Neural cell (in vitro differentiated cells): Measurements from ENCODE around the gene CARD14. TPM values are rescaled to one million over a fixed set of nuclear protein-coding genes. Genes with fewer than 3 reads are reported as not detected.

Experiments
- H2AFZ ChIP-seq: fragments of 200-600, 300-800 bp; sonication (generic), shearing (Covaris generic); 2 replicates; pipeline ENCODE4 v1.6.0; 2014; ENCODE audit warnings: low read depth, mild to moderate bottlenecking, antibody characterized with exemption, low read length, moderate library complexity
- H3F3A ChIP-seq: fragments of 200-600 bp; shearing (Covaris generic); 2 replicates; pipeline ENCODE4 v1.6.1; 2016; ENCODE audit warnings: mild to moderate bottlenecking, moderate library complexity, mixed read lengths, antibody characterized with exemption, low read length; ENCODE audit not compliant: insufficient read depth, poor library complexity, severe bottlenecking
- H3K27ac ChIP-seq: fragments of 200-600, 300-800 bp; sonication (generic), shearing (Covaris generic); 2 replicates; pipeline ENCODE4 v1.5.1; 2014; ENCODE audit warnings: mild to moderate bottlenecking, low read length, moderate library complexity
- H3K27me3 ChIP-seq: fragments of 300-800, 200-600 bp; sonication (generic), shearing (Covaris generic); 2 replicates; pipeline ENCODE4 v1.6.0; 2014; ENCODE audit warnings: mild to moderate bottlenecking, low read depth, low read length, moderate library complexity; ENCODE audit not compliant: insufficient read depth
- H3K36me3 ChIP-seq: fragments of 300-800, 200-600 bp; sonication (generic), shearing (Covaris generic); 2 replicates; pipeline ENCODE4 v1.5.1; 2014; ENCODE audit warnings: mild to moderate bottlenecking, antibody characterized with exemption, low read length, moderate library complexity; ENCODE audit not compliant: insufficient read depth
- H3K4me2 ChIP-seq: fragments of 300-800, 200-600 bp; sonication (generic), shearing (Covaris generic); 2 replicates; pipeline ENCODE4 v1.6.0; 2014; ENCODE audit warnings: mild to moderate bottlenecking, low read length
- H3K4me3 ChIP-seq: fragments of 300-800, 200-600 bp; sonication (generic), shearing (Covaris generic); 2 replicates; pipeline ENCODE4 v1.5.1; 2014; ENCODE audit warnings: mild to moderate bottlenecking, low read length, moderate library complexity
- H3K79me2 ChIP-seq: fragments of 200-600 bp; shearing (Covaris generic); replicated peaks from 2 replicates; pipeline ENCODE4 v1.6.0; 2014; ENCODE audit warnings: mild to moderate bottlenecking, low read length, moderate library complexity; ENCODE audit not compliant: insufficient read depth
- H3K9ac ChIP-seq: fragments of 300-800, 200-600 bp; sonication (generic), shearing (Covaris generic); 2 replicates; pipeline ENCODE4 v1.6.1; 2016; ENCODE audit warnings: mild to moderate bottlenecking, low read length, mixed read lengths
- H3K9me2 ChIP-seq: fragments of 200-600 bp; shearing (Covaris generic); 2 replicates; pipeline ENCODE4 v1.6.1; 2016; ENCODE audit warnings: mild to moderate bottlenecking, low read length, mixed read lengths; ENCODE audit not compliant: insufficient read depth
- H3K9me3 ChIP-seq: fragments of 200-600, 300-800 bp; sonication (generic), shearing (Covaris generic); 2 replicates; pipeline ENCODE4 v1.6.1; 2016; ENCODE audit warnings: mild to moderate bottlenecking, mixed run types, low read length, moderate library complexity, mixed read lengths
- H4K20me1 ChIP-seq: fragments of 200-600 bp; shearing (Covaris generic); 2 replicates; pipeline ENCODE4 v1.6.1; 2016; ENCODE audit warnings: mild to moderate bottlenecking, mixed run types; ENCODE audit not compliant: insufficient read depth
- CTCF ChIP-seq: fragments of 450-650 bp; IDR thresholded peaks from 2 replicates; pipeline ENCODE4 v1.5.1; 2014; ENCODE audit warnings: antibody characterized with exemption, mild to moderate bottlenecking, moderate library complexity; ENCODE audit not compliant: poor library complexity, severe bottlenecking
- EP300 ChIP-seq: fragments of 450-650 bp; conservative IDR thresholded peaks from 2 replicates; pipeline ENCODE4 v1.6.1; 2014; ENCODE audit warnings: antibody characterized with exemption, mild to moderate bottlenecking, moderate library complexity; ENCODE audit not compliant: poor library complexity, severe bottlenecking
- EZH2 ChIP-seq: fragments of 200-600, 300-800 bp; shearing (Covaris generic), sonication (generic); IDR thresholded peaks from 2 replicates; pipeline ENCODE4 v1.6.1; 2014; ENCODE audit warnings: antibody characterized with exemption, low read length, borderline replicate concordance, mild to moderate bottlenecking; ENCODE audit not compliant: insufficient read depth, poor library complexity, severe bottlenecking
- MXI1 ChIP-seq: fragments of 450-650 bp; conservative IDR thresholded peaks from 2 replicates; pipeline ENCODE4 v1.6.1; 2014; ENCODE audit warnings: antibody characterized with exemption, mild to moderate bottlenecking; ENCODE audit not compliant: poor library complexity, severe bottlenecking
- POLR2AphosphoS5 ChIP-seq: IDR thresholded peaks from 2 replicates; pipeline ENCODE4 v1.6.1; 2012
- RAD21 ChIP-seq: fragments of 450-650 bp; conservative IDR thresholded peaks from 2 replicates; pipeline ENCODE4 v1.6.1; 2014; ENCODE audit warnings: antibody characterized with exemption, mild to moderate bottlenecking, moderate library complexity
- REST ChIP-seq: IDR thresholded peaks from 2 replicates; pipeline ENCODE4 v1.6.1; 2012; ENCODE audit warnings: borderline replicate concordance
- SMC3 ChIP-seq: fragments of 450-650 bp; conservative IDR thresholded peaks from 2 replicates; pipeline ENCODE4 v1.6.1; 2014; ENCODE audit warnings: antibody characterized with exemption, mild to moderate bottlenecking, moderate library complexity; ENCODE audit not compliant: poor library complexity
- TAF1 ChIP-seq: IDR thresholded peaks from 2 replicates; pipeline ENCODE4 v1.6.1; 2012; ENCODE audit warnings: low read depth
- polyA plus RNA-seq: library from polyadenylated mRNA; depleted of rRNA; stranded (reverse); fragments of >200 nt; gene quantifications from 2 replicates; pipeline ENCODE4 v1.2.3, GENCODE V29; 2014

The CARD14 gene
- polyA plus RNA-seq, 1 donor from 2014 or later: 0.12 TPM

- H4K20me1 ChIP-seq: no peaks in the 10 kb centered on the region
- no peaks in the 10 kb centered on the region for H3F3A ChIP-seq
- H3K9ac ChIP-seq: no peak overlapping the region
- H3K9me3 ChIP-seq: no peaks in the 10 kb centered on the region
- no peak overlapping the region for H2AFZ ChIP-seq
- no peaks in the 10 kb centered on the region for H3K9me2 ChIP-seq
- H3K4me3 ChIP-seq: no peak overlapping the region
- no peak overlapping the region for H3K27ac ChIP-seq
- H3K4me2 ChIP-seq: no peak overlapping the region
- no peaks in the 10 kb centered on the region for H3K36me3 ChIP-seq
- TF ChIP-seq MXI1 (no peak), RAD21 (no peak), EP300 (no peak), TAF1 (no peak), CTCF (no peak)
- no peaks in the 10 kb centered on the region for H3K27me3 ChIP-seq
- no peaks in the 10 kb centered on the region for H3K79me2 ChIP-seq
Measured at GRCh38 chr17:80173126-80173525, 3.3 kb downstream of the CARD14 start.

GRCh38 chr17:80173916-80174315 is 4.1 kb downstream of the CARD14 start:
- Histone ChIP-seq H3K9me2 (no peaks in the 10 kb centered on the region), H3K4me2 (no peak overlapping the region), H3K9ac (no peak overlapping the region), H3K4me3 (no peak overlapping the region), H3K79me2 (no peaks in the 10 kb centered on the region), H3K27ac (no peak overlapping the region), H3K27me3 (no peaks in the 10 kb centered on the region), H3K36me3 (no peaks in the 10 kb centered on the region), H3K9me3 (no peaks in the 10 kb centered on the region), H4K20me1 (no peaks in the 10 kb centered on the region), H3F3A (no peaks in the 10 kb centered on the region), H2AFZ (no peak overlapping the region)
- no peak for TF ChIP-seq TAF1
- TF ChIP-seq MXI1: no peak
- no peak for TF ChIP-seq RAD21
- TF ChIP-seq EP300: no peak
- TF ChIP-seq SMC3: no peak
- no peak for TF ChIP-seq REST
- no peak for TF ChIP-seq CTCF
- no peak for TF ChIP-seq EZH2
- TF ChIP-seq POLR2AphosphoS5: no peak
